H1 (cell line): ENCODE results near the gene RRM1. TPM values are rescaled to one million over a fixed set of nuclear protein-coding genes. Genes with fewer than 3 reads are reported as not detected.

ENCODE experiments used
- CTCF ChIA-PET: fragments of 300-600 bp; sonication (Branson Sonifier 250); formaldehyde crosslinking; loops from one replicate; lab custom pipeline; 2021; ENCODE audit not compliant: partially characterized antibody; lab: Charles Lee
- POLR2A ChIA-PET: fragments of 300-600 bp; sonication (Branson Sonifier 250); formaldehyde crosslinking; loops from one replicate; lab custom pipeline; 2021; ENCODE audit warnings: inconsistent platforms; ENCODE audit not compliant: partially characterized antibody; lab: Charles Lee
- DNase-seq, 2 experiments: peaks; one replicate each; pipeline versions ENCODE4 v3.0.0 to v3.0.0-alpha.2; 2010 to 2022; ENCODE audit warnings: low spot score in 2 of 2, low read depth in 1 of 2, mixed read lengths in 1 of 2
- FAIRE-seq: peaks from 2 replicates; lab custom pipeline; 2011; peaks lifted over from hg19 to GRCh38; lab: Jason Lieb, UNC
- H2AFZ ChIP-seq: 2 replicates; pipeline ENCODE4 v1.8.1; 2012; ENCODE audit warnings: low read length, inconsistent platforms
- H2AK5ac ChIP-seq: 2 replicates; pipeline ENCODE4 v1.6.1; 2013; ENCODE audit warnings: low read depth, low read length
- H2BK120ac ChIP-seq: replicated peaks from 2 replicates; pipeline ENCODE3; 2013; ENCODE audit warnings: low read depth, low read length, inconsistent platforms
- H2BK12ac ChIP-seq: 2 replicates; pipeline ENCODE4 v1.6.1; 2013; ENCODE audit warnings: low read depth, low read length
- H2BK15ac ChIP-seq: 2 replicates; pipeline ENCODE4 v1.6.1; 2013; ENCODE audit warnings: low read length
- H2BK20ac ChIP-seq: 2 replicates; pipeline ENCODE4 v1.6.1; 2013; ENCODE audit warnings: low read length
- H2BK5ac ChIP-seq: 2 replicates; pipeline ENCODE4 v1.6.1; 2013; ENCODE audit warnings: low read depth, low read length
- H3K14ac ChIP-seq: 2 replicates; pipeline ENCODE4 v1.6.1; 2013; ENCODE audit warnings: inconsistent platforms; ENCODE audit not compliant: insufficient read length
- H3K18ac ChIP-seq: 2 replicates; pipeline ENCODE4 v1.6.1; 2013; ENCODE audit warnings: low read length; ENCODE audit errors: extremely low read depth
- H3K23ac ChIP-seq: 2 replicates; pipeline ENCODE4 v1.6.1; 2013; ENCODE audit warnings: inconsistent platforms; ENCODE audit not compliant: insufficient read length
- H3K23me2 ChIP-seq: 2 replicates; pipeline ENCODE4 v1.6.1; 2013; ENCODE audit warnings: low read depth, low read length
- H3K27ac ChIP-seq: 2 replicates; pipeline ENCODE4 v1.6.1; 2011; ENCODE audit warnings: low read depth, low read length, inconsistent platforms
- H3K27me3 ChIP-seq, 4 experiments: replicated peaks in 1 of 4; 1 replicate in 1 of 4; 2 replicates in 3 of 4; pipeline versions ENCODE4 v1.6.1 to v1.8.1; 2011 to 2013; ENCODE audit warnings: low read length in 3 of 4, mild to moderate bottlenecking in 3 of 4, inconsistent platforms in 2 of 4, mixed read lengths in 2 of 4, moderate library complexity in 1 of 4; ENCODE audit not compliant: control insufficient read depth in 3 of 4, insufficient read depth in 3 of 4; ENCODE audit errors: extremely low read depth in 1 of 4
- H3K36me3 ChIP-seq, 4 experiments: 2 replicates each; pipeline versions ENCODE4 v1.6.1 to v1.8.1; 2011 to 2013; ENCODE audit warnings: mild to moderate bottlenecking in 4 of 4, low read length in 3 of 4, moderate library complexity in 2 of 4, control low read depth in 1 of 4, inconsistent platforms in 1 of 4; ENCODE audit not compliant: insufficient read depth in 4 of 4, control insufficient read depth in 2 of 4
- H3K4ac ChIP-seq: replicated peaks from 2 replicates; pipeline ENCODE3; 2013; ENCODE audit warnings: low read length, low read depth, mixed read lengths, inconsistent platforms; ENCODE audit not compliant: insufficient read length
- H3K4me1 ChIP-seq, 4 experiments: replicated peaks in 1 of 4; 1 replicate in 1 of 4; 2 replicates in 3 of 4; pipeline versions ENCODE4 v1.6.1 to v1.8.1; 2011 to 2013; ENCODE audit warnings: low read length in 3 of 4, inconsistent platforms in 2 of 4, mixed read lengths in 1 of 4; ENCODE audit not compliant: insufficient read depth in 4 of 4, control insufficient read depth in 3 of 4
- H3K4me2 ChIP-seq, 2 experiments: 2 replicates each; pipeline versions ENCODE4 v1.6.1 to v1.8.1; 2011 to 2013; ENCODE audit warnings: low read depth in 2 of 2, low read length in 2 of 2, control low read depth in 1 of 2, inconsistent platforms in 1 of 2, mild to moderate bottlenecking in 1 of 2; ENCODE audit not compliant: insufficient read depth in 1 of 2
- H3K4me3 ChIP-seq, 4 experiments: fragments of 200-600, 300-600 bp in 1 of 4; sonication (generic), shearing (Covaris generic), sonication (Bioruptor Twin) in 1 of 4; 2 replicates each; pipeline versions ENCODE4 v1.5.1 to v1.8.1; 2011 to 2016; ENCODE audit warnings: low read length in 4 of 4, low read depth in 3 of 4, control low read depth in 2 of 4, inconsistent platforms in 2 of 4, mild to moderate bottlenecking in 2 of 4, mixed read lengths in 1 of 4, moderate library complexity in 1 of 4; ENCODE audit not compliant: insufficient read depth in 2 of 4; ENCODE audit errors: extremely low read depth in 1 of 4
- H3K56ac ChIP-seq: replicated peaks from 2 replicates; pipeline ENCODE3; 2013; ENCODE audit warnings: low read depth, mild to moderate bottlenecking, mixed read lengths, low read length, inconsistent platforms; ENCODE audit not compliant: insufficient read length
- H3K79me1 ChIP-seq: 2 replicates; pipeline ENCODE4 v1.6.1; 2013; ENCODE audit warnings: low read depth, low read length, control low read depth
- H3K79me2 ChIP-seq, 2 experiments: 2 replicates each; pipeline versions ENCODE4 v1.6.1 to v1.8.1; 2012 to 2013; ENCODE audit warnings: low read length in 2 of 2, mild to moderate bottlenecking in 2 of 2, inconsistent platforms in 1 of 2; ENCODE audit not compliant: insufficient read depth in 2 of 2, control insufficient read depth in 1 of 2
- H3K9ac ChIP-seq, 4 experiments: replicated peaks in 1 of 4; 1 replicate in 1 of 4; 2 replicates in 3 of 4; pipeline versions ENCODE4 v1.6.1 to v1.8.1; 2011 to 2013; ENCODE audit warnings: low read depth in 3 of 4, low read length in 3 of 4, control low read depth in 2 of 4, mild to moderate bottlenecking in 2 of 4, moderate library complexity in 2 of 4, inconsistent platforms in 1 of 4; ENCODE audit errors: extremely low read depth in 1 of 4
- H3K9me3 ChIP-seq, 2 experiments: 2 replicates each; pipeline versions ENCODE4 v1.6.1 to v1.8.1; 2012 to 2013; ENCODE audit warnings: mild to moderate bottlenecking in 2 of 2, moderate library complexity in 2 of 2, control low read depth in 1 of 2, inconsistent platforms in 1 of 2, low read depth in 1 of 2, low read length in 1 of 2, mixed read lengths in 1 of 2; ENCODE audit not compliant: insufficient read depth in 2 of 2
- H4K20me1 ChIP-seq, 2 experiments: replicated peaks in 1 of 2; 2 replicates each; pipeline versions ENCODE3 to v1.8.1; 2011 to 2013; ENCODE audit warnings: inconsistent platforms in 2 of 2, low read length in 2 of 2, mild to moderate bottlenecking in 1 of 2; ENCODE audit not compliant: insufficient read depth in 2 of 2, control insufficient read depth in 1 of 2
- H4K5ac ChIP-seq: 2 replicates; pipeline ENCODE4 v1.6.1; 2013; ENCODE audit warnings: low read length, low read depth, mixed read lengths, inconsistent platforms; ENCODE audit not compliant: insufficient read length
- H4K8ac ChIP-seq: 2 replicates; pipeline ENCODE4 v1.8.0; 2013; ENCODE audit warnings: mild to moderate bottlenecking, moderate library complexity, low read length, inconsistent platforms; ENCODE audit not compliant: insufficient read depth; ENCODE audit errors: extremely low read depth
- H4K91ac ChIP-seq: replicated peaks from 2 replicates; pipeline ENCODE3; 2013; ENCODE audit warnings: low read length, mixed read lengths, inconsistent platforms; ENCODE audit not compliant: insufficient read length
- ATF3 ChIP-seq: IDR thresholded peaks from 2 replicates; pipeline ENCODE4 v1.6.1; 2011; ENCODE audit warnings: low read depth, mild to moderate bottlenecking, low read length; ENCODE audit not compliant: insufficient read depth
- CBX8 ChIP-seq: fragments of 300-800, 300-1000 bp; sonication (generic); IDR thresholded peaks from 2 replicates; pipeline ENCODE4 v1.7.1; 2016; ENCODE audit warnings: low read depth, low read length, borderline replicate concordance
- CEBPB ChIP-seq: IDR thresholded peaks from 2 replicates; pipeline ENCODE4 v1.6.1; 2012; ENCODE audit warnings: low read depth, low read length
- GABPA ChIP-seq: IDR thresholded peaks from 2 replicates; pipeline ENCODE4 v1.6.1; 2011; ENCODE audit warnings: mild to moderate bottlenecking, low read length, moderate library complexity, borderline replicate concordance; ENCODE audit not compliant: insufficient read depth
- JUND ChIP-seq: IDR thresholded peaks from 2 replicates; pipeline ENCODE4 v1.6.1; 2011; ENCODE audit warnings: mild to moderate bottlenecking, improper control_type of control experiment, low read length
- NRF1 ChIP-seq: IDR thresholded peaks from 2 replicates; pipeline ENCODE4 v1.6.1; 2011; ENCODE audit warnings: mild to moderate bottlenecking, low read depth, low read length, improper control_type of control experiment
- RFX5 ChIP-seq: IDR thresholded peaks from 2 replicates; pipeline ENCODE4 v1.6.1; 2011; ENCODE audit warnings: low read depth, low read length, improper control_type of control experiment, borderline replicate concordance
- RXRA ChIP-seq: IDR thresholded peaks from 2 replicates; pipeline ENCODE4 v1.6.1; 2011; ENCODE audit warnings: low read depth, mild to moderate bottlenecking, low read length, moderate library complexity; ENCODE audit not compliant: insufficient read depth
- SP4 ChIP-seq: IDR thresholded peaks from 2 replicates; pipeline ENCODE4 v1.6.1; 2012; ENCODE audit warnings: low read length, inconsistent platforms
- SUZ12 ChIP-seq: fragments of 200-600 bp; sonication (generic); IDR thresholded peaks from 2 replicates; pipeline ENCODE4 v1.6.1; 2012; ENCODE audit warnings: mild to moderate bottlenecking, inconsistent platforms, low read length, moderate library complexity, mixed read lengths
- TCF12 ChIP-seq: IDR thresholded peaks from 2 replicates; pipeline ENCODE4 v1.6.1; 2011; ENCODE audit warnings: low read depth, mild to moderate bottlenecking, low read length
- ZNF274 ChIP-seq: IDR thresholded peaks from 2 replicates; pipeline ENCODE4 v1.7.0; 2012; ENCODE audit warnings: low read length, borderline replicate concordance; ENCODE audit errors: extremely low read depth
- WGBS, 2 experiments: shearing (Covaris generic) in 1 of 2; methylation state at CpG; one replicate each; pipeline versions ENCODE4 v1.1.6 to v1.1.7; 2013 to 2015; ENCODE audit warnings: low lambda C conversion rate in 2 of 2, mixed read lengths in 2 of 2, inconsistent platforms in 1 of 2, low coverage in 1 of 2, missing lambda C conversion rate in 1 of 2; ENCODE audit not compliant: insufficient replicate concordance in 2 of 2, insufficient coverage in 1 of 2, insufficient read length in 1 of 2; ENCODE audit errors: extremely low coverage in 1 of 2, missing lambda C conversion rate in 1 of 2; 5-methylcytosine and 5-hydroxymethylcytosine counted together
- polyA plus RNA-seq, 7 experiments: library from polyadenylated mRNA; depleted of rRNA in 3 of 7; stranded (reverse) in 5 of 7; unstranded in 2 of 7; fragments of >200 nt in 5 of 7; fragments of 200-250 nt in 2 of 7; gene quantifications; 1 replicate in 5 of 7; 2 replicates in 1 of 7; 4 replicates in 1 of 7; pipeline versions ENCODE4 v1.2.1 to v1.2.3, GENCODE V29; 2011 to 2013; ENCODE audit warnings: missing spikeins in 2 of 7, mixed read lengths in 2 of 7
- total RNA-seq: library from RNA; stranded (reverse); fragmentation: NEBNext Ultra II Directional; extraction: Animal tissue kit (Norgen Biotek cat#: 25700); gene quantifications from 2 replicates; pipeline ENCODE4 v1.2.1, GENCODE V29; 2021

RRM1 gene
- total and polyA plus RNA-seq, 2 of the 8 experiments (the other 6 are each of a cell fraction or from before 2014, with no cell fraction given), result 63.6 to 126 TPM

GRCh38 chr11:4050138-4050537, 44.5 kb upstream of the RRM1 start:
- H2BK12ac ChIP-seq, result no peak overlapping the region
- no peak overlapping the region for H3K23ac ChIP-seq
- no peak overlapping the region for H4K5ac ChIP-seq
- POLR2A ChIA-PET, result no interaction called here
- H3K9ac ChIP-seq, result no peak overlapping the region
- FAIRE-seq (no peak), DNase-seq (no peak)
- H2BK5ac ChIP-seq, result no peak overlapping the region
- no peaks in the 10 kb centered on the region for H3K79me2 ChIP-seq
- H2BK20ac ChIP-seq, result no peak overlapping the region
- H3K56ac ChIP-seq, result no peak overlapping the region
- H3K18ac ChIP-seq, result no peak overlapping the region
- no peak overlapping the region for H4K8ac ChIP-seq
- H2BK15ac ChIP-seq, result no peak overlapping the region
- H3K9me3 ChIP-seq, result no peaks in the 10 kb centered on the region
- no peaks in the 10 kb centered on the region for H3K4me1 ChIP-seq
- H2AK5ac ChIP-seq, result no peak overlapping the region
- H3K27me3 ChIP-seq, result no peaks in the 10 kb centered on the region
- no peaks in the 10 kb centered on the region for H4K20me1 ChIP-seq
- no peaks in the 10 kb centered on the region; the same call in 1 of the 2 replicates for H3K23me2 ChIP-seq
- H2BK120ac ChIP-seq, result no peak overlapping the region
- TF ChIP-seq NRF1 (no peak), JUND (no peak), RFX5 (no peak), CEBPB (no peak), SUZ12 (no peak), ZNF274 (no peak), ATF3 (no peak), TCF12 (no peak), CBX8 (no peak), RXRA (no peak), GABPA (no peak), SP4 (no peak)
- no peak overlapping the region for H3K27ac ChIP-seq
- no peaks in the 10 kb centered on the region for H3K79me1 ChIP-seq
- H3K4ac ChIP-seq, result no peak overlapping the region
- no peak overlapping the region for H4K91ac ChIP-seq
- H3K14ac ChIP-seq, result no peak overlapping the region
- no peak overlapping the region for H2AFZ ChIP-seq
- CTCF ChIA-PET, result interaction anchor here (0.7 to 0.9 kb wide), 2 partner anchors 29 to 200 kb away, joined by 3 read pairs; no protein-coding TSS in a partner anchor
- H3K4me2 ChIP-seq, result no peak overlapping the region
- WGBS, 2 experiments, result 94% methylated on average over 1 of the region's 1 CpG; no CpG with 5 or more reads in 1 of the 2 experiments
- no peak overlapping the region for H3K4me3 ChIP-seq
- no peaks in the 10 kb centered on the region for H3K36me3 ChIP-seq
